ENCODE measurements around the gene IL9. TPM values are rescaled to one million over a fixed set of nuclear protein-coding genes. Genes with fewer than 3 reads are reported as not detected.

The IL9 gene
- total and polyA plus RNA-seq, 10 of the 15 experiments (the other 5 are each of a cell fraction or from before 2014, with no cell fraction given) = not detected

- H3K4me1 ChIP-seq (ENCODE audit: control insufficient read depth, insufficient read depth, low read length) = no peaks in the 10 kb centered on the region
- in situ Hi-C loops (cut with MboI) = no loop called here
- H3K9me3 ChIP-seq (replicated peaks; ENCODE audit: control insufficient read depth, insufficient read depth, low read length) = no peaks in the 10 kb centered on the region
- no peak for DNase-seq (ENCODE audit: low read depth, low spot score)
- ATAC-seq = no peak
- no peak overlapping the region for H3K9ac ChIP-seq (ENCODE audit: control insufficient read depth, insufficient read depth, low read length)
- no peaks in the 10 kb centered on the region for H3K36me3 ChIP-seq (ENCODE audit: control insufficient read depth in 2 of 2, insufficient read depth in 2 of 2, low read length in 1 of 2)
- no peak for FAIRE-seq
- 40% methylated on average over 6 of the region's 6 CpGs for WGBS (ENCODE audit: insufficient coverage, insufficient replicate concordance, low lambda C conversion rate, missing lambda C conversion rate)
- H3K4me3 ChIP-seq = no peak overlapping the region
- no peak overlapping the region for H2AFZ ChIP-seq (ENCODE audit: control insufficient read depth, low read depth, low read length)
- no peak overlapping the region for H3K4me2 ChIP-seq (ENCODE audit: control insufficient read depth, insufficient read depth)
- intact Hi-C loops (cut with micrococcal nuclease; ENCODE audit: unreplicated experiment) = no loop called here
- RAD21 ChIA-PET (ENCODE audit: unreplicated experiment) = no interaction called here
- BruUV-seq (replicated peaks) = no TSS peak
- H4K20me1 ChIP-seq (ENCODE audit: control insufficient read depth, insufficient read depth) = no peaks in the 10 kb centered on the region
- no peak overlapping the region for H3K27ac ChIP-seq (ENCODE audit: control insufficient read depth, insufficient read depth)
- H3K27me3 ChIP-seq (replicated peaks in 1 of 2; ENCODE audit: control insufficient read depth in 2 of 2, insufficient read depth in 2 of 2, low read length in 1 of 2) = peaks cover 2 to 3% of the 10 kb centered on the region in 2 experiments; a peak in 1 of 4 replicates
- SMC1A ChIA-PET (ENCODE audit: uncharacterized antibody, unreplicated experiment) = no interaction called here
- TF ChIP-seq TBL1XR1 (IDR thresholded peaks at IDR 0.05; ENCODE audit: low read depth, low read length) (no peak), TAF1 (IDR thresholded peaks at IDR 0.05; ENCODE audit: borderline replicate concordance, low read depth, low read length) (no peak), PML (IDR thresholded peaks at IDR 0.05; ENCODE audit: low read length) (no peak), MYC (IDR thresholded peaks at IDR 0.05; ENCODE audit: insufficient read depth, insufficient read length, insufficient replicate concordance, low read length, severe bottlenecking) (no peak)
- H3K79me2 ChIP-seq (ENCODE audit: control insufficient read depth, insufficient read depth, low read length) = no peaks in the 10 kb centered on the region
- POLR2A ChIA-PET = no interaction called here
- CTCF ChIA-PET = interaction anchor here (1.2 to 1.3 kb wide), 2 partner anchors 10 to 19 kb away, joined by 3 read pairs; no protein-coding TSS in a partner anchor
Observed at GRCh38 chr5:135898651-135899050, 3.0 kb upstream of the IL9 start.

GRCh38 chr5:135894789-135895188, 852 bp downstream of the IL9 start:
- Histone ChIP-seq H3K4me1 (ENCODE audit: control insufficient read depth, insufficient read depth, low read length) (no peaks in the 10 kb centered on the region), H2AFZ (ENCODE audit: control insufficient read depth, low read depth, low read length) (no peak overlapping the region), H4K20me1 (ENCODE audit: control insufficient read depth, insufficient read depth) (no peaks in the 10 kb centered on the region), H3K4me2 (ENCODE audit: control insufficient read depth, insufficient read depth) (no peak overlapping the region), H3K9ac (ENCODE audit: control insufficient read depth, insufficient read depth, low read length) (no peak overlapping the region), H3K79me2 (ENCODE audit: control insufficient read depth, insufficient read depth, low read length) (no peaks in the 10 kb centered on the region), H3K9me3 (replicated peaks; ENCODE audit: control insufficient read depth, insufficient read depth, low read length) (no peaks in the 10 kb centered on the region), H3K27me3 (replicated peaks in 1 of 2; ENCODE audit: control insufficient read depth in 2 of 2, insufficient read depth in 2 of 2, low read length in 1 of 2) (peaks cover 2 to 3% of the 10 kb centered on the region in 2 experiments; a peak in 1 of 4 replicates), H3K27ac (ENCODE audit: control insufficient read depth, insufficient read depth) (no peak overlapping the region), H3K36me3 (ENCODE audit: control insufficient read depth in 2 of 2, insufficient read depth in 2 of 2, low read length in 1 of 2) (no peaks in the 10 kb centered on the region), H3K4me3 (no peak overlapping the region)
- ChIA-PET SMC1A (ENCODE audit: uncharacterized antibody, unreplicated experiment) (interaction anchor here (1.0 kb wide), 1 partner anchor 10 kb away, joined by 3 read pairs; no protein-coding TSS in a partner anchor), POLR2A (no interaction called here), CTCF (no interaction called here), RAD21 (ENCODE audit: unreplicated experiment) (no interaction called here)
- no TSS peak for BruUV-seq (replicated peaks)
- no peak for DNase-seq (ENCODE audit: low read depth, low spot score)
- no peak for FAIRE-seq
- TF ChIP-seq SPI1 (IDR thresholded peaks at IDR 0.05; ENCODE audit: borderline replicate concordance, insufficient read depth, low read depth, low read length) = no peak
- WGBS (ENCODE audit: insufficient coverage, insufficient replicate concordance, low lambda C conversion rate, missing lambda C conversion rate) = 82% methylated on average over 2 of the region's 2 CpGs
- in situ Hi-C loops (cut with MboI) = no loop called here
- intact Hi-C loops (cut with micrococcal nuclease; ENCODE audit: unreplicated experiment) = no loop called here
- ATAC-seq = no peak
